Peyer's patch (tissue), 4 donors: Measurements from ENCODE around the gene UBIAD1. TPM values are rescaled to one million over a fixed set of nuclear protein-coding genes. Genes with fewer than 3 reads are reported as not detected.
"Not testable (repeated sequence)": the region's sequence is repeated elsewhere in the genome, so short reads cannot be mapped to it uniquely, and the experiment has no call there.

Experiments
- DNase-seq, 3 donors: peaks; one replicate each; pipeline ENCODE4 v3.0.0-alpha.2; 2017 to 2019
- H3K27ac ChIP-seq, 4 donors: fragments of 200-600 bp; sonication (generic); one replicate each; pipeline ENCODE4 v1.5.1; 2016 to 2019
- H3K27me3 ChIP-seq, 2 donors: fragments of 200-600 bp; sonication (generic); one replicate each; pipeline ENCODE4 v1.5.1; 2019
- H3K36me3 ChIP-seq, 3 donors: fragments of 200-600 bp; sonication (generic); one replicate each; pipeline ENCODE4 v1.5.1; 2016 to 2019
- H3K4me1 ChIP-seq, 4 donors: fragments of 200-600 bp; sonication (generic); one replicate each; pipeline ENCODE4 v1.5.1; 2016 to 2019
- H3K4me3 ChIP-seq, 4 donors: fragments of 200-600 bp; sonication (generic); 1 replicate in 3 of 4; 2 replicates in 1 of 4; pipeline ENCODE4 v1.5.1; 2016 to 2019; ENCODE audit warnings: mild to moderate bottlenecking in 1 of 4
- H3K9me3 ChIP-seq, 4 donors: fragments of 200-600 bp; sonication (generic); one replicate each; pipeline ENCODE4 v1.5.1; 2016 to 2019; ENCODE audit warnings: mild to moderate bottlenecking in 1 of 4
- CTCF ChIP-seq, 6 experiments: fragments of 450-650 bp in 4 of 6; fragments of 200-600 bp in 2 of 6; sonication (generic) in 1 of 6; IDR thresholded peaks; one replicate each; pipeline ENCODE4 v1.5.1; 2017 to 2019; ENCODE audit warnings: antibody characterized with exemption in 6 of 6, mild to moderate bottlenecking in 3 of 6, moderate library complexity in 1 of 6
- POLR2A ChIP-seq, 2 donors: fragments of 450-650 bp; IDR thresholded peaks; one replicate each; pipeline ENCODE4 v1.5.1; 2017; ENCODE audit warnings: antibody characterized with exemption in 2 of 2, mild to moderate bottlenecking in 2 of 2, moderate library complexity in 2 of 2
- total RNA-seq, 4 donors: library from RNA; depleted of rRNA; stranded (reverse); fragments of >200 nt; gene quantifications; one replicate each; pipeline ENCODE4 v1.1.0, GENCODE V29; 2016

The UBIAD1 gene
- total RNA-seq, 4 donors from 2014 or later: 7.5 to 18.2 (median 12.4) TPM

- Histone ChIP-seq H3K4me3 (no peak overlapping the region), H3K4me1 (no peaks in the 10 kb centered on the region), H3K27ac (no peak overlapping the region), H3K36me3 (peaks cover 0 to 80% (median 0%) of the 10 kb centered on the region in 3 donors), H3K27me3 (no peaks in the 10 kb centered on the region), H3K9me3 (no peaks in the 10 kb centered on the region)
- no peak for DNase-seq
- TF ChIP-seq CTCF (IDR thresholded peaks at IDR 0.05) (no peak), POLR2A (IDR thresholded peaks at IDR 0.05) (no peak)
Observed at GRCh38 chr1:11253226-11253625, 19.8 kb upstream of the UBIAD1 start.

- H3K4me1 ChIP-seq: peaks cover 0 to 6% (median 0%) of the 10 kb centered on the region in 4 donors
- TF ChIP-seq POLR2A (IDR thresholded peaks at IDR 0.05): no peak
- no peak for TF ChIP-seq CTCF (IDR thresholded peaks at IDR 0.05)
- H3K4me3 ChIP-seq: no peak overlapping the region
- peaks cover 0 to 77% (median 0%) of the 10 kb centered on the region in 3 donors for H3K36me3 ChIP-seq
- no peak for DNase-seq
- H3K27ac ChIP-seq: no peak overlapping the region
- H3K9me3 ChIP-seq: no peaks in the 10 kb centered on the region
- H3K27me3 ChIP-seq: no peaks in the 10 kb centered on the region
Observed at GRCh38 chr1:11256299-11256698, 16.7 kb upstream of the UBIAD1 start.

GRCh38 chr1:11262171-11263049 lies 10.6 kb upstream of the UBIAD1 start, which contains the start of gene MTOR:
Gene MTOR (minus strand): TSS chr1:11262551. CDS start chr1:11259409, 3,142 bp downstream.
- Histone ChIP-seq H3K27me3 (no peaks in the 10 kb centered on the region), H3K36me3 (peaks cover 0 to 18% (median 0%) of the 10 kb centered on the region in 3 donors), H3K27ac (peak within 1 kb of the TSS; percentile 63 to 89 (median 83)), H3K4me1 (peaks cover 0 to 12% (median 2%) of the 10 kb centered on the region in 4 donors), H3K9me3 (no peaks in the 10 kb centered on the region), H3K4me3 (peak within 1 kb of the TSS; percentile 72 to 98 (median 95))
- peak; percentile 96 to 100 (median 99) for DNase-seq
- peak; percentile 48 to 53 for TF ChIP-seq POLR2A (IDR thresholded peaks at IDR 0.05)
- TF ChIP-seq CTCF (IDR thresholded peaks at IDR 0.05): peak in 2 of 6 experiments; percentile 6 to 25

GRCh38 chr1:11266268-11267074 lies 6.5 kb upstream of the UBIAD1 start:
- TF ChIP-seq CTCF (IDR thresholded peaks at IDR 0.05): no peak
- TF ChIP-seq POLR2A (IDR thresholded peaks at IDR 0.05): no peak
- H3K4me1 ChIP-seq: peaks cover 0 to 4% (median 2%) of the 10 kb centered on the region in 4 donors
- no peak overlapping the region for H3K27ac ChIP-seq
- DNase-seq: no peak
- no peaks in the 10 kb centered on the region for H3K36me3 ChIP-seq
- no peak overlapping the region for H3K4me3 ChIP-seq
- no peaks in the 10 kb centered on the region for H3K27me3 ChIP-seq
- no peaks in the 10 kb centered on the region for H3K9me3 ChIP-seq

GRCh38 chr1:11267350-11268337 lies 5.4 kb upstream of the UBIAD1 start:
- H3K36me3 ChIP-seq, H3K9me3 ChIP-seq, H3K4me1 ChIP-seq, DNase-seq, H3K27ac ChIP-seq, H3K4me3 ChIP-seq, H3K27me3 ChIP-seq: not testable (repeated sequence)
